Gastroesophageal sphincter (tissue), 4 donors: ENCODE data around the gene CHTF8. TPM values are rescaled to one million over a fixed set of nuclear protein-coding genes. Genes with fewer than 3 reads are reported as not detected.

Experiments
- small RNA-seq, 4 donors: library from RNA; depleted of rRNA; stranded (forward); fragments of <200 nt; gene quantifications; one replicate each; pipeline ENCODE3, GENCODE V24; 2016
- total RNA-seq, 4 donors: library from RNA; depleted of rRNA; stranded (reverse); fragments of >200 nt; gene quantifications; one replicate each; pipeline ENCODE4 v1.1.0, GENCODE V29; 2016

CHTF8 gene
- total RNA-seq, 4 donors from 2014 or later: 44.0 to 102 (median 61.9) TPM

Small RNA genes lying within 50 kb of the gene (small RNA-seq; reads per million reads assigned to genes)
- 0 reads per million in 4 donors for gene RNU6-22P

Other genes with a start within 250 kb of the CHTF8 start
- gene HAS3, start 26.9 kb downstream of the CHTF8 start, total RNA-seq: 1 to 10 TPM in 2 of 4 donors, under 1 TPM in 2; 0.78 to 3.3 (median 1.2) TPM
- 10 to 100 TPM; 16.4 to 36.2 (median 25.8) TPM for gene UTP4, start 61 bp upstream of the CHTF8 start, total RNA-seq
- 100 to 1,000 TPM in 1 of 4 donors, 10 to 100 TPM in 3; 39.1 to 137 (median 43.0) TPM for gene SNTB2, start 54.6 kb upstream of the CHTF8 start, total RNA-seq
- 10 to 100 TPM; 34.2 to 41.1 (median 36.6) TPM for gene VPS4A, start 178.8 kb upstream of the CHTF8 start, total RNA-seq
- 10 to 100 TPM in 3 of 4 donors, under 1 TPM in 1; 0.49 to 16.0 (median 13.7) TPM for gene PDF, start 198.0 kb upstream of the CHTF8 start, total RNA-seq
- 10 to 100 TPM; 33.3 to 48.6 (median 43.5) TPM for gene COG8, start 207.0 kb upstream of the CHTF8 start, total RNA-seq
- 10 to 100 TPM in 3 of 4 donors, 1 to 10 TPM in 1; 7.5 to 18.9 (median 15.0) TPM for gene NIP7, start 207.2 kb upstream of the CHTF8 start, total RNA-seq
- 1 to 10 TPM in 1 of 4 donors, not detected in 3; 2.2 TPM for gene TMED6, start 219.2 kb upstream of the CHTF8 start, total RNA-seq